SK-N-SH (cell line): Measurements from ENCODE around the gene HHAT. TPM values are rescaled to one million over a fixed set of nuclear protein-coding genes. Genes with fewer than 3 reads are reported as not detected.

Source experiments
- CTCF ChIA-PET: fragments of 300-600, 350-600 bp; formaldehyde crosslinking; extraction: SDS; loops from one replicate; lab custom pipeline; 2021; lab: Yijun Ruan, JAX
- POLR2A ChIA-PET: fragments of 350-600 bp; sonication (Branson Sonifier 250); formaldehyde crosslinking; extraction: SDS; loops from one replicate; lab custom pipeline; 2020; ENCODE audit warnings: antibody characterized with exemption, inconsistent platforms; lab: Yijun Ruan, JAX
- DNase-seq: peaks from one replicate; pipeline ENCODE4 v3.0.0; 2012
- H2AFZ ChIP-seq: fragments of 200-600 bp; sonication (generic); 2 replicates; pipeline ENCODE4 v1.8.1; 2016; ENCODE audit warnings: antibody characterized with exemption, mild to moderate bottlenecking, low read depth
- H3F3A ChIP-seq: fragments of 200-600 bp; sonication (generic); replicated peaks from 2 replicates; pipeline ENCODE3; 2016; ENCODE audit warnings: antibody characterized with exemption, mild to moderate bottlenecking; ENCODE audit not compliant: insufficient read depth
- H3K27ac ChIP-seq, 2 experiments: fragments of 200-500 bp in 1 of 2; fragments of 200-600 bp in 1 of 2; sonication (Bioruptor generic) in 1 of 2; sonication (generic), shearing (Covaris generic) in 1 of 2; 2 replicates each; pipeline versions ENCODE4 v1.5.1 to v1.6.1; 2014 to 2016; ENCODE audit warnings: low read depth in 2 of 2, inconsistent platforms in 1 of 2, low read length in 1 of 2, mild to moderate bottlenecking in 1 of 2, mixed read lengths in 1 of 2
- H3K27me3 ChIP-seq: fragments of 200-600 bp; sonication (generic), shearing (Covaris generic); 2 replicates; pipeline ENCODE4 v1.6.1; 2016; ENCODE audit warnings: mixed run types; ENCODE audit not compliant: insufficient read depth
- H3K36me3 ChIP-seq, 2 experiments: fragments of 200-500 bp in 1 of 2; fragments of 200-600 bp in 1 of 2; sonication (Bioruptor generic) in 1 of 2; sonication (generic) in 1 of 2; replicated peaks in 1 of 2; 2 replicates each; pipeline versions ENCODE3 to v1.5.1; 2014 to 2016; ENCODE audit warnings: low read length in 1 of 2, mild to moderate bottlenecking in 1 of 2; ENCODE audit not compliant: insufficient read depth in 2 of 2, control insufficient read depth in 1 of 2
- H3K4me1 ChIP-seq, 2 experiments: fragments of 200-500 bp in 1 of 2; fragments of 200-600 bp in 1 of 2; sonication (Bioruptor generic) in 1 of 2; sonication (generic), shearing (Covaris generic) in 1 of 2; 2 replicates each; pipeline versions ENCODE4 v1.5.1 to v1.6.1; 2014 to 2016; ENCODE audit warnings: low read depth in 1 of 2, low read length in 1 of 2, mixed run types in 1 of 2; ENCODE audit not compliant: insufficient read depth in 2 of 2, control insufficient read depth in 1 of 2
- H3K4me2 ChIP-seq: fragments of 200-600 bp; sonication (generic), shearing (Covaris generic); 2 replicates; pipeline ENCODE4 v1.6.1; 2017; ENCODE audit warnings: mixed run types
- H3K4me3 ChIP-seq, 2 experiments: fragments of 200-500 bp in 1 of 2; fragments of 200-600 bp in 1 of 2; sonication (Bioruptor generic) in 1 of 2; sonication (generic), shearing (Covaris generic) in 1 of 2; 2 replicates each; pipeline versions ENCODE4 v1.5.1 to v1.8.1; 2014 to 2016; ENCODE audit warnings: low read depth in 2 of 2, inconsistent platforms in 1 of 2, low read length in 1 of 2, mild to moderate bottlenecking in 1 of 2, mixed read lengths in 1 of 2, moderate library complexity in 1 of 2
- H3K79me2 ChIP-seq: fragments of 200-600 bp; sonication (generic); 2 replicates; pipeline ENCODE4 v1.8.1; 2017; ENCODE audit warnings: mild to moderate bottlenecking; ENCODE audit not compliant: insufficient read depth
- H3K9ac ChIP-seq: fragments of 200-600 bp; sonication (generic); 2 replicates; pipeline ENCODE4 v1.6.1; 2017; ENCODE audit warnings: mixed run types
- H3K9me2 ChIP-seq: fragments of 200-600 bp; sonication (generic); 2 replicates; pipeline ENCODE4 v1.6.1; 2017; ENCODE audit warnings: mixed run types
- H3K9me3 ChIP-seq: fragments of 200-600 bp; sonication (generic); 2 replicates; pipeline ENCODE4 v1.6.1; 2017; ENCODE audit warnings: mixed run types, mild to moderate bottlenecking, moderate library complexity
- H4K20me1 ChIP-seq: fragments of 200-600 bp; sonication (generic); 2 replicates; pipeline ENCODE4 v1.6.1; 2017; ENCODE audit warnings: mild to moderate bottlenecking, mixed run types; ENCODE audit not compliant: insufficient read depth
- CHD2 ChIP-seq: fragments of 150-350 bp; IDR thresholded peaks from 2 replicates; pipeline ENCODE4 v1.6.1; 2018; ENCODE audit warnings: low read length; ENCODE audit not compliant: partially characterized antibody
- ELF1 ChIP-seq: IDR thresholded peaks from 2 replicates; pipeline ENCODE4 v1.4.0; 2012
- EP300 ChIP-seq, 2 experiments: IDR thresholded peaks; 2 replicates each; pipeline versions ENCODE4 v1.4.0 to v1.6.1; 2012; ENCODE audit warnings: borderline replicate concordance in 1 of 2, low read depth in 1 of 2, low read length in 1 of 2
- FOSL2 ChIP-seq: IDR thresholded peaks from 2 replicates; pipeline ENCODE4 v1.4.0; 2012; ENCODE audit warnings: low read depth, mild to moderate bottlenecking, moderate library complexity, borderline replicate concordance
- NFIC ChIP-seq: IDR thresholded peaks from 2 replicates; pipeline ENCODE4 v1.4.0; 2012; ENCODE audit warnings: borderline replicate concordance
- NRF1 ChIP-seq: IDR thresholded peaks from 2 replicates; pipeline ENCODE4 v1.6.1; 2012; ENCODE audit warnings: low read depth, mild to moderate bottlenecking, low read length
- POLR2AphosphoS5 ChIP-seq: IDR thresholded peaks from 2 replicates; pipeline ENCODE4 v1.6.1; 2012; ENCODE audit warnings: low read depth, low read length
- RAD21 ChIP-seq: IDR thresholded peaks from 2 replicates; pipeline ENCODE4 v1.6.1; 2012; ENCODE audit warnings: mild to moderate bottlenecking, low read length
- RCOR1 ChIP-seq: fragments of 150-350 bp; IDR thresholded peaks from 2 replicates; pipeline ENCODE4 v1.6.1; 2017; ENCODE audit warnings: antibody characterized with exemption, low read length
- RFX5 ChIP-seq: IDR thresholded peaks from 2 replicates; pipeline ENCODE4 v1.6.1; 2012; ENCODE audit warnings: mild to moderate bottlenecking, improper control_type of control experiment, low read length
- RXRA ChIP-seq: IDR thresholded peaks from 2 replicates; pipeline ENCODE4 v1.4.0; 2012; ENCODE audit warnings: low read depth, mild to moderate bottlenecking, borderline replicate concordance
- SMC3 ChIP-seq: IDR thresholded peaks from 2 replicates; pipeline ENCODE4 v1.6.1; 2012; ENCODE audit warnings: low read depth, low read length, improper control_type of control experiment
- TEAD4 ChIP-seq: IDR thresholded peaks from 2 replicates; pipeline ENCODE4 v1.4.0; 2012; ENCODE audit warnings: mild to moderate bottlenecking, borderline replicate concordance; ENCODE audit not compliant: insufficient read depth
- WGBS: methylation state at CpG from one replicate; pipeline ENCODE4 v1.1.6; 2017; ENCODE audit warnings: low lambda C conversion rate; 5-methylcytosine and 5-hydroxymethylcytosine counted together
- polyA plus RNA-seq, 3 experiments: library from polyadenylated mRNA; depleted of rRNA; stranded (reverse); fragments of >200 nt; gene quantifications; 2 replicates each; pipeline ENCODE4 v1.2.3, GENCODE V29; 2012
- TF ChIP-seq, protein P1 (sequence below): IDR thresholded peaks from 2 replicates; pipeline ENCODE4 v1.4.0; 2012; ENCODE audit warnings: low read depth, borderline replicate concordance
- TF ChIP-seq, protein P2 (sequence below): fragments of 200-600 bp; sonication (generic); IDR thresholded peaks from 2 replicates; pipeline ENCODE4 v1.6.1; 2017; ENCODE audit warnings: antibody characterized with exemption, mild to moderate bottlenecking, moderate library complexity
- TF ChIP-seq, protein P3 (sequence below): fragments of 150-350 bp; IDR thresholded peaks from 2 replicates; pipeline ENCODE4 v1.6.1; 2017; ENCODE audit warnings: antibody characterized with exemption, low read length, low read depth, borderline replicate concordance
- TF ChIP-seq, protein P4 (sequence below): IDR thresholded peaks from 2 replicates; pipeline ENCODE4 v1.6.1; 2012; ENCODE audit warnings: mild to moderate bottlenecking, low read depth, low read length, moderate library complexity
- TF ChIP-seq, protein P5 (sequence below): IDR thresholded peaks from 2 replicates; pipeline ENCODE4 v1.4.0; 2012; ENCODE audit warnings: low read depth

Gene HHAT
- polyA plus RNA-seq, 1 of the 3 experiments (the other 2 are of a cell fraction) = 8.1 TPM

DNA sequence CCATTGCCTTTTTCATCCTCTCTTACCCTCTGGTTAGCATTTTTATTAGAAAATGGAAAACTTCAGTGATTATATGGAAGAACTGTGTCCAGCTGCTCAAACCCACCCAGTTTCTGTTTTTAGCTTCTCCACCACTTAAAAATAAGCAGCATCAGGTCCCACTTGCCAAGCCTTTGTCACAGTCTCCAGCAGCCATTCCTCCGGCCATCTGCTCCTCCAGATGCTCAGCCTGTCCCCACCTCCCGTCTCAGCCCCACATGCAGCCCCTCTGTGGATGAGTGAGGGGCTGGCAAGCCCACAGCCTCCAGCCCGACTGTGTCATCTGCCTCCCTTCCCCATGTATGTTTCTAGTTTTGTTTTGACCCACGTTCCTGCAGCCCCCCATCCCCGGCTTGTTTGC, 289.7 kb downstream of the HHAT start:
- Histone ChIP-seq H3K27me3 (no peaks in the 10 kb centered on the region), H3F3A (no peaks in the 10 kb centered on the region), H4K20me1 (no peaks in the 10 kb centered on the region), H3K4me1 (peaks cover 0 to 13% of the 10 kb centered on the region in 2 experiments; a peak in 1 of 4 replicates), H3K9me3 (no peaks in the 10 kb centered on the region), H3K4me2 (no peak overlapping the region), H3K79me2 (no peaks in the 10 kb centered on the region), H3K9ac (no peak overlapping the region), H3K9me2 (no peaks in the 10 kb centered on the region), H3K27ac (no peak overlapping the region), H3K4me3 (no peak overlapping the region), H2AFZ (no peak overlapping the region), H3K36me3 (no peaks in the 10 kb centered on the region)
- ChIA-PET POLR2A (no interaction called here), CTCF (no interaction called here)
- no peak for TF ChIP-seq EP300 (IDR thresholded peaks at IDR 0.05; ENCODE audit: borderline replicate concordance in 1 of 2, low read depth in 1 of 2, low read length in 1 of 2)
- TF ChIP-seq ELF1 = no peak
- TF ChIP-seq, protein P1, sequence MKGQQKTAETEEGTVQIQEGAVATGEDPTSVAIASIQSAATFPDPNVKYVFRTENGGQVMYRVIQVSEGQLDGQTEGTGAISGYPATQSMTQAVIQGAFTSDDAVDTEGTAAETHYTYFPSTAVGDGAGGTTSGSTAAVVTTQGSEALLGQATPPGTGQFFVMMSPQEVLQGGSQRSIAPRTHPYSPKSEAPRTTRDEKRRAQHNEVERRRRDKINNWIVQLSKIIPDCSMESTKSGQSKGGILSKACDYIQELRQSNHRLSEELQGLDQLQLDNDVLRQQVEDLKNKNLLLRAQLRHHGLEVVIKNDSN = no peak
- no peak for TF ChIP-seq TEAD4
- no peak for TF ChIP-seq RFX5
- TF ChIP-seq, protein P2, sequence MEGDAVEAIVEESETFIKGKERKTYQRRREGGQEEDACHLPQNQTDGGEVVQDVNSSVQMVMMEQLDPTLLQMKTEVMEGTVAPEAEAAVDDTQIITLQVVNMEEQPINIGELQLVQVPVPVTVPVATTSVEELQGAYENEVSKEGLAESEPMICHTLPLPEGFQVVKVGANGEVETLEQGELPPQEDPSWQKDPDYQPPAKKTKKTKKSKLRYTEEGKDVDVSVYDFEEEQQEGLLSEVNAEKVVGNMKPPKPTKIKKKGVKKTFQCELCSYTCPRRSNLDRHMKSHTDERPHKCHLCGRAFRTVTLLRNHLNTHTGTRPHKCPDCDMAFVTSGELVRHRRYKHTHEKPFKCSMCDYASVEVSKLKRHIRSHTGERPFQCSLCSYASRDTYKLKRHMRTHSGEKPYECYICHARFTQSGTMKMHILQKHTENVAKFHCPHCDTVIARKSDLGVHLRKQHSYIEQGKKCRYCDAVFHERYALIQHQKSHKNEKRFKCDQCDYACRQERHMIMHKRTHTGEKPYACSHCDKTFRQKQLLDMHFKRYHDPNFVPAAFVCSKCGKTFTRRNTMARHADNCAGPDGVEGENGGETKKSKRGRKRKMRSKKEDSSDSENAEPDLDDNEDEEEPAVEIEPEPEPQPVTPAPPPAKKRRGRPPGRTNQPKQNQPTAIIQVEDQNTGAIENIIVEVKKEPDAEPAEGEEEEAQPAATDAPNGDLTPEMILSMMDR = no peak
- TF ChIP-seq POLR2AphosphoS5 = no peak
- TF ChIP-seq RXRA = no peak
- TF ChIP-seq, protein P3, sequence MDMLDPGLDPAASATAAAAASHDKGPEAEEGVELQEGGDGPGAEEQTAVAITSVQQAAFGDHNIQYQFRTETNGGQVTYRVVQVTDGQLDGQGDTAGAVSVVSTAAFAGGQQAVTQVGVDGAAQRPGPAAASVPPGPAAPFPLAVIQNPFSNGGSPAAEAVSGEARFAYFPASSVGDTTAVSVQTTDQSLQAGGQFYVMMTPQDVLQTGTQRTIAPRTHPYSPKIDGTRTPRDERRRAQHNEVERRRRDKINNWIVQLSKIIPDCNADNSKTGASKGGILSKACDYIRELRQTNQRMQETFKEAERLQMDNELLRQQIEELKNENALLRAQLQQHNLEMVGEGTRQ = no peak
- TF ChIP-seq, protein P4, sequence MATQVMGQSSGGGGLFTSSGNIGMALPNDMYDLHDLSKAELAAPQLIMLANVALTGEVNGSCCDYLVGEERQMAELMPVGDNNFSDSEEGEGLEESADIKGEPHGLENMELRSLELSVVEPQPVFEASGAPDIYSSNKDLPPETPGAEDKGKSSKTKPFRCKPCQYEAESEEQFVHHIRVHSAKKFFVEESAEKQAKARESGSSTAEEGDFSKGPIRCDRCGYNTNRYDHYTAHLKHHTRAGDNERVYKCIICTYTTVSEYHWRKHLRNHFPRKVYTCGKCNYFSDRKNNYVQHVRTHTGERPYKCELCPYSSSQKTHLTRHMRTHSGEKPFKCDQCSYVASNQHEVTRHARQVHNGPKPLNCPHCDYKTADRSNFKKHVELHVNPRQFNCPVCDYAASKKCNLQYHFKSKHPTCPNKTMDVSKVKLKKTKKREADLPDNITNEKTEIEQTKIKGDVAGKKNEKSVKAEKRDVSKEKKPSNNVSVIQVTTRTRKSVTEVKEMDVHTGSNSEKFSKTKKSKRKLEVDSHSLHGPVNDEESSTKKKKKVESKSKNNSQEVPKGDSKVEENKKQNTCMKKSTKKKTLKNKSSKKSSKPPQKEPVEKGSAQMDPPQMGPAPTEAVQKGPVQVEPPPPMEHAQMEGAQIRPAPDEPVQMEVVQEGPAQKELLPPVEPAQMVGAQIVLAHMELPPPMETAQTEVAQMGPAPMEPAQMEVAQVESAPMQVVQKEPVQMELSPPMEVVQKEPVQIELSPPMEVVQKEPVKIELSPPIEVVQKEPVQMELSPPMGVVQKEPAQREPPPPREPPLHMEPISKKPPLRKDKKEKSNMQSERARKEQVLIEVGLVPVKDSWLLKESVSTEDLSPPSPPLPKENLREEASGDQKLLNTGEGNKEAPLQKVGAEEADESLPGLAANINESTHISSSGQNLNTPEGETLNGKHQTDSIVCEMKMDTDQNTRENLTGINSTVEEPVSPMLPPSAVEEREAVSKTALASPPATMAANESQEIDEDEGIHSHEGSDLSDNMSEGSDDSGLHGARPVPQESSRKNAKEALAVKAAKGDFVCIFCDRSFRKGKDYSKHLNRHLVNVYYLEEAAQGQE = no peak
- TF ChIP-seq, protein P5, sequence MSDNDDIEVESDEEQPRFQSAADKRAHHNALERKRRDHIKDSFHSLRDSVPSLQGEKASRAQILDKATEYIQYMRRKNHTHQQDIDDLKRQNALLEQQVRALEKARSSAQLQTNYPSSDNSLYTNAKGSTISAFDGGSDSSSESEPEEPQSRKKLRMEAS = no peak
- TF ChIP-seq NRF1 = no peak
- no peak for TF ChIP-seq RAD21
- no peak for TF ChIP-seq RCOR1
- no peak for TF ChIP-seq SMC3
- TF ChIP-seq CHD2 = no peak
- no peak for TF ChIP-seq FOSL2
- no peak for TF ChIP-seq NFIC
- DNase-seq = no peak
- 73% methylated on average over 5 of the region's 5 CpGs for WGBS
